OCI-LY1 (cell line): ENCODE measurements around the gene LRP5.

Experiments
- EZH2 ChIP-seq: fragments of 200-600 bp; sonication (generic), shearing (Covaris generic); IDR thresholded peaks from 2 replicates; pipeline ENCODE4 v1.8.0; 2017; ENCODE audit warnings: borderline replicate concordance, mixed run types, mild to moderate bottlenecking, antibody characterized with exemption, low read length, moderate library complexity, mixed read lengths
- TF ChIP-seq, protein P1 (sequence below): fragments of 200-600 bp; sonication (generic), shearing (Covaris generic); IDR thresholded peaks from 2 replicates; pipeline ENCODE4 v1.5.1; 2017; ENCODE audit warnings: mild to moderate bottlenecking, antibody characterized with exemption, low read length, moderate library complexity, mixed read lengths

DNA sequence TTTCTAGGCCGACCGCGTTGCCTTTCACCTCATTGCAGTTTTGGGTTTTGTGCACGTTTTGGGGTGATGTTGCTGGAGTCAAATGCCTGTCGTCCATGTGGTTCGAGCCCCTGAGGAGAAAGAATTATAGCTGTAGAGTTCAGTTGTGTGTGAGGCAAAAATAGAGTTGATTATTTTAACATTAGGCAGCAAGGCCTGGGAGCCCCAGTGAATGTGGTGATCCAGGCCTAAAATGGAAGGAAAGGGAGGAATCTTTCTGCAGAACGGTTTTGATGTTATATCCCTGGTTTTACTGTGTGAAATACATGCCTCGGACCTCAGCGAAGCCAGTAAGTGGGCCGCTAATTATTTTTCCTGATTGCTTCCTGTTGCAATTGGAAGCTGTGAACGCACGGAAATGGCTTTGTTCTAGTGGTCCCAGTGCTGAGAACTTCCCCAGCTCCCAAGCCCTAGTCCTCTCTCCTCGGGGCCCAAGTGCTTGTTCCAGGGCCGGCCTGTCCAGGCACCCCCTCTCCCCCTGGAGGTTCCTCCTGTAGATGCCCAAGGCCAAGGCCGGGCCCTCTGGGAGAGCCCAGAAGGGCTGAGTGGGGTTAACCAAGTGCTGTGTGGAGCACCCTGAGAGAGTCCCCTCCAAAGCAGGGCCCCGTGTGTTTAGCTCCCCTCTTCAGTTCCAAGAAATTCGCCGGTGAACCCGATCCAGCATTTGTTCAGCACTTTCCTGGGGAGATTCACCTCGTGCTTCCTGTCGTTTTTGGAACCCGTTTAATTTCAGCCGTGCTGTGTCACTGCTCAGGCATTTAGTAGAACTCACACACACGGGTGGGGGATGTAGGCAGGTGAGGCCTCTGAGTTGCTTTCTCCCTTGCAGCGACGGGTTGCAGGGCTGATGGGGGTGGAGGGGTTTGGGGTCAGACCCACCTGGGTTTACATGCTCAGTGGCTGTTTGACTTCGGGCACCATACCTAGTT is 2.1 kb downstream of the LRP5 start:
- TF ChIP-seq, protein P1, sequence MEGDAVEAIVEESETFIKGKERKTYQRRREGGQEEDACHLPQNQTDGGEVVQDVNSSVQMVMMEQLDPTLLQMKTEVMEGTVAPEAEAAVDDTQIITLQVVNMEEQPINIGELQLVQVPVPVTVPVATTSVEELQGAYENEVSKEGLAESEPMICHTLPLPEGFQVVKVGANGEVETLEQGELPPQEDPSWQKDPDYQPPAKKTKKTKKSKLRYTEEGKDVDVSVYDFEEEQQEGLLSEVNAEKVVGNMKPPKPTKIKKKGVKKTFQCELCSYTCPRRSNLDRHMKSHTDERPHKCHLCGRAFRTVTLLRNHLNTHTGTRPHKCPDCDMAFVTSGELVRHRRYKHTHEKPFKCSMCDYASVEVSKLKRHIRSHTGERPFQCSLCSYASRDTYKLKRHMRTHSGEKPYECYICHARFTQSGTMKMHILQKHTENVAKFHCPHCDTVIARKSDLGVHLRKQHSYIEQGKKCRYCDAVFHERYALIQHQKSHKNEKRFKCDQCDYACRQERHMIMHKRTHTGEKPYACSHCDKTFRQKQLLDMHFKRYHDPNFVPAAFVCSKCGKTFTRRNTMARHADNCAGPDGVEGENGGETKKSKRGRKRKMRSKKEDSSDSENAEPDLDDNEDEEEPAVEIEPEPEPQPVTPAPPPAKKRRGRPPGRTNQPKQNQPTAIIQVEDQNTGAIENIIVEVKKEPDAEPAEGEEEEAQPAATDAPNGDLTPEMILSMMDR = no peak
- TF ChIP-seq EZH2 = no peak
